ENCODE results near the gene ERN1. TPM values are rescaled to one million over a fixed set of nuclear protein-coding genes. Genes with fewer than 3 reads are reported as not detected.
A peak's percentile ranks its signal among the peaks of the same experiment; 100 is the strongest.

The ERN1 gene
- total RNA-seq, 1 experiment from 2014 or later, result 27.5 TPM

DNA sequence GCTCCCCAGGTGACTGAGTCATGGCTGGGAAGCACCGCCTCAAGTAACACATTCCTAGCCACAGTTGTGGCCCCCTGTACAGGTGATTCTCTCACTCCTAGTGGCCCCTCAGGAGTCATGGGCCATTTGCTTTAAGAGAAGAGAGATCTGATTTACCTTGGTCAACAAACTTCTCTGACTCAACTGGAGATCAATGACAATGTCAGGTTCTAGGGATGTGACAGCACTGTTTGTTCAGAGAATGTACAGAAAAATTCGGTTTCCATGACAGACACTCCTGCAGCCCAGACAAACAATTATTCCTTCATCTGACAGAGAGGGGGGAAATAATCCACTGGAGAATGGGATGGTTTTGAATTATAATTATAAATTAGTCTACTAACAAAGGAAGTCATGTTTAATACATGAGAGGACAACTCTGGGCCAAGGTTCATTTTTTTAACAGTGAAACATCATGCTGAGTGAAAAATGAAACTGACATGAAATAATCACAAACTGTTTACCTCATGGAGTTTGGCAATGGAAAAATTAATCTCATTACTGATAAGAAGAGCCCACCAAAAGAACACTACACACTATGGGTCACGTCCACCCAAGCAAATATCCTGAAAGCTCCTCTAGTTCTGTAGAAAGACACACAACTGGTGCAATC, 9.7 kb downstream of the ERN1 start:
- Histone ChIP-seq H3K9me3 (no peaks in the 10 kb centered on the region), H3K4me3 (ENCODE audit: low read depth, low read length) (no peak overlapping the region), H3K27me3 (replicated peaks; ENCODE audit: control insufficient read depth, insufficient read depth, low read length) (no peaks in the 10 kb centered on the region), H3K4me1 (peaks cover 13% of the 10 kb centered on the region; the same call in 1 of the 2 replicates), H3K36me3 (ENCODE audit: control insufficient read depth, insufficient read depth, low read length) (no peaks in the 10 kb centered on the region)
- BruUV-seq (replicated peaks), result no TSS peak
- H3K4me3 Mint-ChIP-seq (ENCODE audit: unreplicated experiment), result no peak overlapping the region
- peaks cover 6% of the 10 kb centered on the region for H3K36me3 Mint-ChIP-seq (ENCODE audit: insufficient read depth, unreplicated experiment)
- no peaks in the 10 kb centered on the region for H3K27me3 Mint-ChIP-seq (ENCODE audit: insufficient read depth, unreplicated experiment)
- H3K9me3 Mint-ChIP-seq (ENCODE audit: unreplicated experiment), result no peaks in the 10 kb centered on the region
- H3K4me1 Mint-ChIP-seq (ENCODE audit: low read depth, unreplicated experiment), result peaks cover 9% of the 10 kb centered on the region
- TF ChIP-seq, protein P1, sequence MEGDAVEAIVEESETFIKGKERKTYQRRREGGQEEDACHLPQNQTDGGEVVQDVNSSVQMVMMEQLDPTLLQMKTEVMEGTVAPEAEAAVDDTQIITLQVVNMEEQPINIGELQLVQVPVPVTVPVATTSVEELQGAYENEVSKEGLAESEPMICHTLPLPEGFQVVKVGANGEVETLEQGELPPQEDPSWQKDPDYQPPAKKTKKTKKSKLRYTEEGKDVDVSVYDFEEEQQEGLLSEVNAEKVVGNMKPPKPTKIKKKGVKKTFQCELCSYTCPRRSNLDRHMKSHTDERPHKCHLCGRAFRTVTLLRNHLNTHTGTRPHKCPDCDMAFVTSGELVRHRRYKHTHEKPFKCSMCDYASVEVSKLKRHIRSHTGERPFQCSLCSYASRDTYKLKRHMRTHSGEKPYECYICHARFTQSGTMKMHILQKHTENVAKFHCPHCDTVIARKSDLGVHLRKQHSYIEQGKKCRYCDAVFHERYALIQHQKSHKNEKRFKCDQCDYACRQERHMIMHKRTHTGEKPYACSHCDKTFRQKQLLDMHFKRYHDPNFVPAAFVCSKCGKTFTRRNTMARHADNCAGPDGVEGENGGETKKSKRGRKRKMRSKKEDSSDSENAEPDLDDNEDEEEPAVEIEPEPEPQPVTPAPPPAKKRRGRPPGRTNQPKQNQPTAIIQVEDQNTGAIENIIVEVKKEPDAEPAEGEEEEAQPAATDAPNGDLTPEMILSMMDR (IDR thresholded peaks at IDR 0.05; ENCODE audit: insufficient read depth in 1 of 2, low read depth in 1 of 2, low read length in 1 of 2, severe bottlenecking in 1 of 2, unreplicated experiment in 1 of 2), result no peak
- no peak overlapping the region for H3K27ac Mint-ChIP-seq (ENCODE audit: unreplicated experiment)
- intact Hi-C loops (cut with micrococcal nuclease; ENCODE audit: unreplicated experiment), result no loop called here
- POLR2A ChIA-PET, result no interaction called here
- no peak for DNase-seq
- CTCF ChIA-PET, result no interaction called here

DNA sequence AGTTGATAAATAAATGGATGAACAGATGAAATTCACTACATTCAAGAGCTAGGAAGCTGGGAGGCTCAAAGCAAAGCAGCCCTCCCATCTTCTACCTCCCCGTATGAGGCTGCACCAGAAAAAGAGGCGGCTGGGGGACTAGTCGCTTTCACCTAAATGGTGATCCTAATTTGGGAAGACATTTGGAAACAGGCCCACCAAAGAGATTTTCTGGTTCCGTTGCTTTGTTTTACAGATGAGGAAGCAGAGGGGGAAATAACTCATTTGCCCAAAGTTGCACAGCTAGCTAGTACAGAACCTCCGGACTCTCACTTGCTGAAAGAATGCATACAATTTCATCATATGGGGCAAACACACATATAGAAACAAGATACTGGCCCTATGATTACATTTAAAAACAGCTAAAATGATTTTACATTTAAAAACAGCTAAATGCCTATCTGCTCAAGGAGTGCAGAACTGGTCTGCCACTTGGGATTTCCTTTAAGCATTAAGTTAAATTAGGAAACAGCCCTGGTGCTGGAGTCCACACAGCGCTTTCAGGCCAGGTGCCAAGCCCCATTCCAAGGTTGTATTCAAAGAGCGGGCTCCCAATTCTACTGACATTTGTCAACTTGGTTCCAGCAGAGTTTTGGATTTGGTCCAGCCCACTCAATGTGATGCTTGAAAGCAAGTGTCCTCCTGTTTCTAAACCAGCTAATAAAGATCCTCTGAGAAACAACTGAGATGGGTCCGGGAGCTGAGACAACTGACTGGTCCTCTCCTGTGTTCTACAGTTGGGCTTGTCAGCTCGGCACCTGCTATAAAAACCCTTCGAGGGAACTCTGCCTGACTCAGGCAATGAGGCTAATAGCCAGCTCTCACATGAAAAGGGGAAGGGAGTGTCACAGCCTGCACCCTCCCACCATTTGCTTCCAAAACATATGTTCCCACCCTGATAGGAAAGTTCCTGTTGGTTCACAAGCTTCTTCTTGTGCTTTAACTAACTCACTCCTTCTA, 11.7 kb downstream of the ERN1 start:
- no peaks in the 10 kb centered on the region for H3K9me3 Mint-ChIP-seq (ENCODE audit: unreplicated experiment)
- intact Hi-C loops (cut with micrococcal nuclease; ENCODE audit: unreplicated experiment), result loop anchor here (2.0 kb wide), 1 partner anchor 13 kb away; the partner anchor contains the start of gene ERN1
- Histone ChIP-seq H3K4me3 (ENCODE audit: low read depth, low read length) (no peak overlapping the region), H3K36me3 (ENCODE audit: control insufficient read depth, insufficient read depth, low read length) (no peaks in the 10 kb centered on the region), H3K27me3 (replicated peaks; ENCODE audit: control insufficient read depth, insufficient read depth, low read length) (no peaks in the 10 kb centered on the region), H3K4me1 (peaks cover 13% of the 10 kb centered on the region; the same call in 1 of the 2 replicates), H3K9me3 (no peaks in the 10 kb centered on the region)
- POLR2A ChIA-PET, result no interaction called here
- H3K4me1 Mint-ChIP-seq (ENCODE audit: low read depth, unreplicated experiment), result peaks cover 9% of the 10 kb centered on the region
- TF ChIP-seq, protein P1 (IDR thresholded peaks at IDR 0.05; ENCODE audit: insufficient read depth in 1 of 2, low read depth in 1 of 2, low read length in 1 of 2, severe bottlenecking in 1 of 2, unreplicated experiment in 1 of 2), result no peak
- no peaks in the 10 kb centered on the region for H3K27me3 Mint-ChIP-seq (ENCODE audit: insufficient read depth, unreplicated experiment)
- no peak overlapping the region for H3K4me3 Mint-ChIP-seq (ENCODE audit: unreplicated experiment)
- CTCF ChIA-PET, result interaction anchor here (0.7 to 1.6 kb wide), 2 partner anchors 15 to 92 kb away, joined by 3 to 7 read pairs; no protein-coding TSS in a partner anchor
- H3K27ac Mint-ChIP-seq (ENCODE audit: unreplicated experiment), result peak overlapping the region; percentile 60
- DNase-seq, result no peak
- BruUV-seq (replicated peaks), result no TSS peak
- peaks cover 6% of the 10 kb centered on the region for H3K36me3 Mint-ChIP-seq (ENCODE audit: insufficient read depth, unreplicated experiment)

DNA sequence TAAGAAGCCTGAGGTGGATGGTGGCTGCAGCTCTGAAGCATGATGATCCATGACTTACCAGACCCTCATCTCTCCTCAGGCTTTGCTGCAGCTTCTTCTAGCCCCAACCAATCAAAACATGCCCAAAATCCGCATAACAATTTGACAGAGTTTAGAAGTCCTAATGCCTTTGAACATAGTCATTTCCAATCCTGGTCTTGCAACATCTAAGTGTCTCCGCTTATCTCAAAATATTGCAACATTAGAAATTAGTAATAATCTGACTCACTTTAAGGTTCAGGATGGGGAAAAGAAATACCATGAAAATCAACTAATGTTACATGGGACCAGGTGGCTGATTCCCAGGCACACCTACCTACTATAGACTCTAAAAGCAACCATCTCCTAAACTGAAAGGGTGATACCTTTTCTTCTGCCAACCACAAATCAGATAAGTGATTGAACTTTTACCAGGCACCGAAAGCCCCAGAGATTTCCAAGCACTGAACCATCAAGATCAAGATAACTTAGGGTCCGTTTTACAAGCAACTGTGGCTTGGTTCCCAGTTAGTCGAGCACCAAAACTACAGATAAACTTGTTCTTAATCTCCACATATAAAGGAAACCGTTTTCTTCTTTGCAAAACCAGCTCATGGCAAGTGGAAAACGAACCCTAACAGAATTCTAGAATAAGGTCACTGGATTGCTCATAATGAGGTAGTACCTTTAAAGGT, 14.0 kb downstream of the ERN1 start:
- H3K4me1 ChIP-seq, result peaks cover 9% of the 10 kb centered on the region; the same call in 1 of the 2 replicates
- Mint-ChIP-seq H3K27me3 (ENCODE audit: insufficient read depth, unreplicated experiment) (no peaks in the 10 kb centered on the region), H3K27ac (ENCODE audit: unreplicated experiment) (no peak overlapping the region), H3K4me3 (ENCODE audit: unreplicated experiment) (no peak overlapping the region), H3K9me3 (ENCODE audit: unreplicated experiment) (no peaks in the 10 kb centered on the region), H3K36me3 (ENCODE audit: insufficient read depth, unreplicated experiment) (peaks cover 11% of the 10 kb centered on the region), H3K4me1 (ENCODE audit: low read depth, unreplicated experiment) (peaks cover 9% of the 10 kb centered on the region)
- BruUV-seq (replicated peaks), result no TSS peak
- no peaks in the 10 kb centered on the region for H3K27me3 ChIP-seq (replicated peaks; ENCODE audit: control insufficient read depth, insufficient read depth, low read length)
- H3K36me3 ChIP-seq (ENCODE audit: control insufficient read depth, insufficient read depth, low read length), result no peaks in the 10 kb centered on the region
- TF ChIP-seq, protein P1 (IDR thresholded peaks at IDR 0.05; ENCODE audit: insufficient read depth in 1 of 2, low read depth in 1 of 2, low read length in 1 of 2, severe bottlenecking in 1 of 2, unreplicated experiment in 1 of 2), result no peak
- DNase-seq, result no peak
- POLR2A ChIA-PET, result no interaction called here
- intact Hi-C loops (cut with micrococcal nuclease; ENCODE audit: unreplicated experiment), result loop anchor here (2.0 kb wide), 1 partner anchor 15 kb away; the partner anchor contains the start of gene ERN1
- H3K9me3 ChIP-seq, result no peaks in the 10 kb centered on the region
- no peak overlapping the region for H3K4me3 ChIP-seq (ENCODE audit: low read depth, low read length)
- CTCF ChIA-PET, result no interaction called here

All from Caco-2 (cell line).